HepG2 (cell line): ENCODE measurements around the gene CLHC1. TPM values are rescaled to one million over a fixed set of nuclear protein-coding genes. Genes with fewer than 3 reads are reported as not detected.

ENCODE experiments used
- CREM ChIP-seq, 2 experiments: sonication (generic) in 1 of 2; formaldehyde crosslinking in 1 of 2; IDR thresholded peaks; 2 replicates each; pipeline versions ENCODE4 v1.4.0 to v1.6.1; 2016 to 2020; ENCODE audit warnings: antibody characterized with exemption in 1 of 2, mild to moderate bottlenecking in 1 of 2, missing genetic modification reagents in 1 of 2
- NCOR1 ChIP-seq: fragments of 200-600 bp; sonication (generic); IDR thresholded peaks from 2 replicates; pipeline ENCODE4 v1.7.0; 2017; ENCODE audit warnings: antibody characterized with exemption, low read length, borderline replicate concordance
- POLR2A ChIP-seq, 2 experiments: IDR thresholded peaks; 2 replicates each; pipeline ENCODE4 v1.6.1; 2011; ENCODE audit warnings: low read depth in 2 of 2, low read length in 2 of 2, mild to moderate bottlenecking in 1 of 2, moderate library complexity in 1 of 2; ENCODE audit not compliant: insufficient read depth in 1 of 2
- SMYD3 ChIP-seq: sonication (generic); formaldehyde crosslinking; IDR thresholded peaks from 2 replicates; pipeline ENCODE4 v1.8.1; 2023; ENCODE audit warnings: mild to moderate bottlenecking, missing genetic modification reagents
- TMF1 ChIP-seq: sonication (generic); formaldehyde crosslinking; IDR thresholded peaks from 2 replicates; pipeline ENCODE4 v1.8.1; 2022; ENCODE audit warnings: low read depth, missing genetic modification reagents
- ZMAT3 ChIP-seq: sonication (generic); formaldehyde crosslinking; conservative IDR thresholded peaks from 2 replicates; pipeline ENCODE4 v1.7.0; 2021; ENCODE audit warnings: missing genetic modification reagents
- ZNF318 ChIP-seq: sonication (generic); formaldehyde crosslinking; IDR thresholded peaks from 2 replicates; pipeline ENCODE4 v1.4.0; 2020; ENCODE audit warnings: mild to moderate bottlenecking, missing genetic modification reagents
- ZNF639 ChIP-seq: conservative IDR thresholded peaks from 2 replicates; pipeline ENCODE4 v1.6.1; 2018; ENCODE audit warnings: missing genetic modification reagents
- polyA plus RNA-seq, 8 experiments: library from polyadenylated mRNA; depleted of rRNA in 3 of 8; stranded (reverse) in 7 of 8; unstranded in 1 of 8; fragments of >200 nt; fragmentation: Illumina TruSeq in 4 of 8; extraction: Trizol in 4 of 8; gene quantifications; 2 replicates each; pipeline versions ENCODE4 v1.2.1 to v1.2.3, GENCODE V29; 2011 to 2016; ENCODE audit warnings: low read depth in 4 of 8, missing spikeins in 1 of 8, mixed read lengths in 1 of 8; ENCODE audit not compliant: insufficient read depth in 1 of 8
- total RNA-seq, 5 experiments: library from RNA; depleted of rRNA; stranded (reverse); fragments of >200 nt; fragmentation: Illumina TruSeq; extraction: Trizol; gene quantifications; 2 replicates each; pipeline ENCODE4 v1.2.3, GENCODE V29; 2016; ENCODE audit warnings: low read depth in 1 of 5
- TF ChIP-seq, protein P1 (sequence below): sonication (generic); formaldehyde crosslinking; IDR thresholded peaks from 2 replicates; pipeline ENCODE4 v1.9.0; 2022; ENCODE audit warnings: low read depth, missing genetic modification reagents
- TF ChIP-seq, protein P2 (sequence below): sonication (generic); formaldehyde crosslinking; IDR thresholded peaks from 2 replicates; pipeline ENCODE4 v1.4.0; 2020; ENCODE audit warnings: missing genetic modification reagents
- TF ChIP-seq, protein P3 (sequence below): IDR thresholded peaks from 2 replicates; pipeline ENCODE4 v1.4.0; 2020; ENCODE audit warnings: mild to moderate bottlenecking, missing genetic modification reagents

The CLHC1 gene
- total and polyA plus RNA-seq, 2 of the 13 experiments (the other 11 are each of a cell fraction or from before 2014, with no cell fraction given), result 9.8 to 12.6 TPM

DNA sequence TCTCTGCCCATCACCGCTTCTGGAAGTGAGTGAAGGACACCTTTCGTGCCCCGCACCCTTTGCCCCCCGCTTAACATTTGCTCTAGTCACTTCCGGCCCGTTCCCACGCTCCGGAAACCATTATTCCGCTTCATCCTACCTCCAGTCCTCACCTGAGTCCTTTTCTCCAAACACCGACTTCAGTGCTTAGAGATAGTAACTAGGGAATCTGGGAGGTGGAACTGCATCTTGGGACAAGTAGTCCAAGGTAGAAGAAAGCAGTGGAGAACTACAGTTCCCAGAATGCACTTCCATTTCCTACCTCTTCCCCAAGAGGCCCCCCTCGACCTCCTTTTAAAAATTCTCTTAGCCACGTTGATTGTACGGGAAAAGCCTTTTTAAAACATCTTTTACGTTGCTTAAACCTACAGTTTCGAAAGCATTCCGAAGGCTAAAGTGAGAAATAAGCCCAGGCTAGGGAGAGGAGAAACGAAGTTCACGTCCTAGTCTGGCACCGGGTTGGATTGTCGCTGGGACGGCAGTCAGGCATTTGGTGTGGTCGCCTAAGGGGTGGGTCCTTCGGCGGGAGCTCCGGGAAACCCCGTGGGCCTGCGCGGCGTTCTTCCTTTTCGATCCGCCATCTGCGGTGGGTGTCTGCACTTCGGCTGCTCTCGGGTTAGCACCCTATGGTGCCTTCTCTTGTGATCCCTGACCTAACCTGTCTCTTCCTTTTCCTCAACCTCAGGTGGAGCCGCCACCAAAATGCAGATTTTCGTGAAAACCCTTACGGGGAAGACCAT is at the start of gene CLHC1, which contains the start of gene RPS27A (continued):
- TF ChIP-seq, protein P1, sequence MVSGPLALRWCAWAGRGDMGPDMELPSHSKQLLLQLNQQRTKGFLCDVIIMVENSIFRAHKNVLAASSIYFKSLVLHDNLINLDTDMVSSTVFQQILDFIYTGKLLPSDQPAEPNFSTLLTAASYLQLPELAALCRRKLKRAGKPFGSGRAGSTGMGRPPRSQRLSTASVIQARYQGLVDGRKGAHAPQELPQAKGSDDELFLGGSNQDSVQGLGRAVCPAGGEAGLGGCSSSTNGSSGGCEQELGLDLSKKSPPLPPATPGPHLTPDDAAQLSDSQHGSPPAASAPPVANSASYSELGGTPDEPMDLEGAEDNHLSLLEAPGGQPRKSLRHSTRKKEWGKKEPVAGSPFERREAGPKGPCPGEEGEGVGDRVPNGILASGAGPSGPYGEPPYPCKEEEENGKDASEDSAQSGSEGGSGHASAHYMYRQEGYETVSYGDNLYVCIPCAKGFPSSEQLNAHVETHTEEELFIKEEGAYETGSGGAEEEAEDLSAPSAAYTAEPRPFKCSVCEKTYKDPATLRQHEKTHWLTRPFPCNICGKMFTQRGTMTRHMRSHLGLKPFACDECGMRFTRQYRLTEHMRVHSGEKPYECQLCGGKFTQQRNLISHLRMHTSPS (CRISPR knock-in tag), result no peak
- TF ChIP-seq NCOR1 (no peak; the same call in 1 of the 2 replicates), POLR2A (IDR thresholded peaks at IDR 0.05; ENCODE audit: insufficient read depth in 1 of 2, low read depth in 2 of 2, low read length in 2 of 2) (peak; percentile 98), SMYD3 (CRISPR knock-in tag) (peak; percentile 92), TMF1 (peak; percentile 65; the same call in 1 of the 2 replicates), ZNF639 (CRISPR knock-in tag) (peak; percentile 64), ZMAT3 (CRISPR knock-in tag) (peak; percentile 60), CREM (IDR thresholded peaks at IDR 0.05) (peak; percentile 98), CREM (CRISPR knock-in tag; IDR thresholded peaks at IDR 0.05) (no peak), ZNF318 (CRISPR knock-in tag) (no peak)
- TF ChIP-seq, protein P2, sequence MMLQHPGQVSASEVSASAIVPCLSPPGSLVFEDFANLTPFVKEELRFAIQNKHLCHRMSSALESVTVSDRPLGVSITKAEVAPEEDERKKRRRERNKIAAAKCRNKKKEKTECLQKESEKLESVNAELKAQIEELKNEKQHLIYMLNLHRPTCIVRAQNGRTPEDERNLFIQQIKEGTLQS (CRISPR knock-in tag), result no peak; the same call in 1 of the 2 replicates
- TF ChIP-seq, protein P3, sequence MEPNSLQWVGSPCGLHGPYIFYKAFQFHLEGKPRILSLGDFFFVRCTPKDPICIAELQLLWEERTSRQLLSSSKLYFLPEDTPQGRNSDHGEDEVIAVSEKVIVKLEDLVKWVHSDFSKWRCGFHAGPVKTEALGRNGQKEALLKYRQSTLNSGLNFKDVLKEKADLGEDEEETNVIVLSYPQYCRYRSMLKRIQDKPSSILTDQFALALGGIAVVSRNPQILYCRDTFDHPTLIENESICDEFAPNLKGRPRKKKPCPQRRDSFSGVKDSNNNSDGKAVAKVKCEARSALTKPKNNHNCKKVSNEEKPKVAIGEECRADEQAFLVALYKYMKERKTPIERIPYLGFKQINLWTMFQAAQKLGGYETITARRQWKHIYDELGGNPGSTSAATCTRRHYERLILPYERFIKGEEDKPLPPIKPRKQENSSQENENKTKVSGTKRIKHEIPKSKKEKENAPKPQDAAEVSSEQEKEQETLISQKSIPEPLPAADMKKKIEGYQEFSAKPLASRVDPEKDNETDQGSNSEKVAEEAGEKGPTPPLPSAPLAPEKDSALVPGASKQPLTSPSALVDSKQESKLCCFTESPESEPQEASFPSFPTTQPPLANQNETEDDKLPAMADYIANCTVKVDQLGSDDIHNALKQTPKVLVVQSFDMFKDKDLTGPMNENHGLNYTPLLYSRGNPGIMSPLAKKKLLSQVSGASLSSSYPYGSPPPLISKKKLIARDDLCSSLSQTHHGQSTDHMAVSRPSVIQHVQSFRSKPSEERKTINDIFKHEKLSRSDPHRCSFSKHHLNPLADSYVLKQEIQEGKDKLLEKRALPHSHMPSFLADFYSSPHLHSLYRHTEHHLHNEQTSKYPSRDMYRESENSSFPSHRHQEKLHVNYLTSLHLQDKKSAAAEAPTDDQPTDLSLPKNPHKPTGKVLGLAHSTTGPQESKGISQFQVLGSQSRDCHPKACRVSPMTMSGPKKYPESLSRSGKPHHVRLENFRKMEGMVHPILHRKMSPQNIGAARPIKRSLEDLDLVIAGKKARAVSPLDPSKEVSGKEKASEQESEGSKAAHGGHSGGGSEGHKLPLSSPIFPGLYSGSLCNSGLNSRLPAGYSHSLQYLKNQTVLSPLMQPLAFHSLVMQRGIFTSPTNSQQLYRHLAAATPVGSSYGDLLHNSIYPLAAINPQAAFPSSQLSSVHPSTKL (CRISPR knock-in tag), result peak; percentile 31; the same call in 1 of the 2 replicates
